AG04450 (cell line): ENCODE data around the gene ZNF280B. TPM values are rescaled to one million over a fixed set of nuclear protein-coding genes. Genes with fewer than 3 reads are reported as not detected.
A peak's percentile ranks its signal among the peaks of the same experiment; 100 is the strongest.

Experiments used
- CTCF ChIA-PET: fragments of 300-600, 350-600 bp; formaldehyde crosslinking; extraction: SDS; loops from one replicate; lab custom pipeline; 2022; ENCODE audit warnings: antibody characterized with exemption, inconsistent platforms; lab: Charles Lee
- POLR2A ChIA-PET: fragments of 350-600 bp; formaldehyde crosslinking; extraction: SDS; loops from one replicate; lab custom pipeline; 2021; ENCODE audit warnings: antibody characterized with exemption, inconsistent platforms; lab: Yijun Ruan, JAX
- DNase-seq: peaks from one replicate; pipeline ENCODE4 v3.0.0-alpha.2; 2011; ENCODE audit warnings: low read depth, low spot score
- H3K27ac ChIP-seq: one replicate; pipeline ENCODE4 v1.5.1; 2012; ENCODE audit warnings: low read depth, low read length, control low read depth
- H3K27me3 ChIP-seq: one replicate; pipeline ENCODE4 v1.6.0; 2012; ENCODE audit warnings: low read length; ENCODE audit not compliant: control insufficient read depth, insufficient read depth
- H3K4me3 ChIP-seq: 2 replicates; pipeline ENCODE4 v1.5.1; 2011; ENCODE audit warnings: mild to moderate bottlenecking, low read depth, low read length, control low read depth
- H3K9me3 ChIP-seq: 2 replicates; pipeline ENCODE4 v1.5.1; 2012; ENCODE audit warnings: low read length; ENCODE audit not compliant: control insufficient read depth, insufficient read depth
- polyA plus RNA-seq: library from polyadenylated mRNA; depleted of rRNA; stranded (reverse); fragments of >200 nt; gene quantifications from 2 replicates; pipeline ENCODE4 v1.2.3, GENCODE V29; 2011
- TF ChIP-seq, protein P1 (sequence below): IDR thresholded peaks from 2 replicates; pipeline ENCODE4 v1.5.1; 2011; ENCODE audit warnings: low read depth, low read length, control low read depth, inconsistent platforms

ZNF280B gene
- polyA plus RNA-seq, 1 experiment = 2.3 TPM

GRCh38 chr22:22521631-22522030 lies 13.1 kb upstream of the ZNF280B start:
- DNase-seq = no peak
- TF ChIP-seq, protein P1, sequence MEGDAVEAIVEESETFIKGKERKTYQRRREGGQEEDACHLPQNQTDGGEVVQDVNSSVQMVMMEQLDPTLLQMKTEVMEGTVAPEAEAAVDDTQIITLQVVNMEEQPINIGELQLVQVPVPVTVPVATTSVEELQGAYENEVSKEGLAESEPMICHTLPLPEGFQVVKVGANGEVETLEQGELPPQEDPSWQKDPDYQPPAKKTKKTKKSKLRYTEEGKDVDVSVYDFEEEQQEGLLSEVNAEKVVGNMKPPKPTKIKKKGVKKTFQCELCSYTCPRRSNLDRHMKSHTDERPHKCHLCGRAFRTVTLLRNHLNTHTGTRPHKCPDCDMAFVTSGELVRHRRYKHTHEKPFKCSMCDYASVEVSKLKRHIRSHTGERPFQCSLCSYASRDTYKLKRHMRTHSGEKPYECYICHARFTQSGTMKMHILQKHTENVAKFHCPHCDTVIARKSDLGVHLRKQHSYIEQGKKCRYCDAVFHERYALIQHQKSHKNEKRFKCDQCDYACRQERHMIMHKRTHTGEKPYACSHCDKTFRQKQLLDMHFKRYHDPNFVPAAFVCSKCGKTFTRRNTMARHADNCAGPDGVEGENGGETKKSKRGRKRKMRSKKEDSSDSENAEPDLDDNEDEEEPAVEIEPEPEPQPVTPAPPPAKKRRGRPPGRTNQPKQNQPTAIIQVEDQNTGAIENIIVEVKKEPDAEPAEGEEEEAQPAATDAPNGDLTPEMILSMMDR = no peak
- POLR2A ChIA-PET = no interaction called here
- Histone ChIP-seq H3K9me3 (no peaks in the 10 kb centered on the region), H3K27ac (no peak overlapping the region), H3K27me3 (peaks cover 4% of the 10 kb centered on the region), H3K4me3 (no peak overlapping the region)
- CTCF ChIA-PET = no interaction called here

DNA sequence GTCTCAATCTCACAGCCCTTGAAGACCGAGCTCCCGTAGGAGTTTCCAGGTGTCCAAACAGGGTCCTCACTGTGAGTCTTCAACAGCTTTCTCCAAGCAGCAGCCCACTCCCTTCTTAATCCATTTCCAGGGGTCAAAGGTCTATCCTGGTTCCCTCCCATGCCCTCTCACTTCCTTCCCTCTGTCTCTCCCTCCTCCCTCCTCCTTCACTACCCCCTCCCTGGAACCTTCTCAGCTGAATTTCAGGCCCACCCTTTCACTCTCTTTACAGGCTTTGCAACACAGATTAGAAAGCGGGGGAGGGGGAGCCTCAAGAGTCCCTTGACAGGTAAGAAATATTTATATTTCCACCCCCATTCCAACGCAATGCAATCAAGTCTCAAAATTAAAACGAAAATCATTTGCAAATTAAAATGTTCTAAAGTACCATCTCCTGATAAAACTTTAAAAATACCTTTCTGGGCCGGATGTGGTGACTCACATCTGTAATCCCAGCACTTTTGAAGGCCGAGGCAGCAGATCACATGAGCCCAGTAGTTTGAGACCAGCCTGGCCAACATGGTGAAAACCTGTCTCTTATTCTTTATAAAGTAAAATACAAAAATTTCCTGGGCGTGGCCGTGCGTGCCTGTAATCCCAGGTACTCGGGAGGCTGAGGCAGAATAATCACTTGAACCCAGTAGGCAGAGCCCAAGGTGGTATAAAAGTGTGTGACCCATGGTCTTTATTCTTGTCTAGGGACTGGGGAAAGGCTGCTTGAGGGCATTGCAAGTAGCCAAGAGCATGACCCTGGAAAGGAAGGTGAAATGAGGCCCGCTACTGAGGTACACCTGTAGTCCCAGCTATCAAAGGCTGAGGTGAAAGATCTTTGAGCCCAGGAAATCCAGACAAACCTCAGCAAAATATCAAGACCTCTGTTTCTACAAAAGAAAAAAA lies 12.4 kb upstream of the ZNF280B start:
- no peaks in the 10 kb centered on the region for H3K9me3 ChIP-seq
- H3K27ac ChIP-seq = no peak overlapping the region
- TF ChIP-seq, protein P1 = no peak
- DNase-seq = no peak
- ChIA-PET POLR2A (no interaction called here), CTCF (interaction anchor here (1.0 to 2.6 kb wide), 2 partner anchors 12 to 99 kb away, joined by 3 to 15 read pairs; partner anchors contain the start of gene ZNF280B)
- no peak overlapping the region for H3K4me3 ChIP-seq
- H3K27me3 ChIP-seq = peaks cover 4% of the 10 kb centered on the region

DNA sequence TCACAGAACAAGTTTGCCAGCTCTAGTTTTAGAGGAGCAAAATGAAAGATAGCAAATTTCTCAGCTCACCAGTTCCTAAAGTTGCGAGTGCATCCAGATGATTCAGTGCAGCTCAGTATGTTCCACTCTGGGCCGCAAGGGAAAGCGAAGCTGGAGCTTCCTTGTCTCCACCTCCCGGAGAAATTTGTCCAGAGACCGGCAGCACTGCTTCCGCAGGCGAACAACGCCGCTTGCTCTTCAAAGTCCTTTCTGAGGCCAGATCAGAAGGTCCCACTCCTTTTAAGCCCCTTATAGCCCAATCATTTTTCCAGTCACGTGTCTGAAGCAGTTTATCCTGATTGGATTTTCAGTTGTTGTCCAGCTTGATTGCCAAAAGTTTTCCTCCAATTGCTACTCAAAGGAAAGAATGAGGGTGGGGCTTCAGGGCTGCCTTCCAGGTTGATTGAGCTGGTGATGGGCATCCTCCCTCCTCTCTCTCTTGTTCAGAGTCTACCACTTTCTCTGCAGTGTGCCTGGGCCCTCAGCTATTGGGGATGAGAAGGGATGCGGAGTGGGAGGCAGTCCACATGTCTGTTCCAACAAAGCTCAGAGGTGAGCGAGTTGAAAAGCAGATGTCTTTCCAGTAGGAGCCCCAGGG lies 11.6 kb upstream of the ZNF280B start, which contains the start of gene ZNF280A:
Gene ZNF280A (minus strand): TSS at position 251 of the 637 bp plus-strand sequence. CDS start 4,640 bp downstream, outside the sequence.
- POLR2A ChIA-PET = no interaction called here
- H3K4me3 ChIP-seq = no peak within 1 kb of the TSS

GRCh38 chr22:22519591-22519990 lies 11.0 kb upstream of the ZNF280B start:
- no peak for DNase-seq
- H3K27me3 ChIP-seq = peaks cover 2% of the 10 kb centered on the region
- POLR2A ChIA-PET = no interaction called here

More for the DNA sequence above, 11.6 kb upstream of the ZNF280B start, which contains the start of gene ZNF280A:
- TF ChIP-seq, protein P1 = no peak; the same call in 1 of the 2 replicates
- H3K27me3 ChIP-seq = peaks cover 4% of the 10 kb centered on the region
- H3K27ac ChIP-seq = no peak within 1 kb of the TSS
- CTCF ChIA-PET = interaction anchor here (0.7 to 2.6 kb wide), 3 partner anchors 11 to 98 kb away, joined by 3 to 15 read pairs (median 3); partner anchors contain the start of gene ZNF280B
- no peaks in the 10 kb centered on the region for H3K9me3 ChIP-seq
- DNase-seq = no peak

More at GRCh38 chr22:22519591-22519990, 11.0 kb upstream of the ZNF280B start:
- H3K4me3 ChIP-seq = no peak overlapping the region
- no peaks in the 10 kb centered on the region for H3K9me3 ChIP-seq
- CTCF ChIA-PET = interaction anchor here (0.7 to 2.6 kb wide), 3 partner anchors 11 to 98 kb away, joined by 3 to 15 read pairs (median 3); partner anchors contain the start of gene ZNF280B
- H3K27ac ChIP-seq = no peak overlapping the region
- TF ChIP-seq, protein P1 = 0 out of 2 replicates have a peak, but pooled peaks have one; percentile 0
